GM18519 (cell line): Measurements from ENCODE around the gene WDR53.
A peak's percentile ranks its signal among the peaks of the same experiment; 100 is the strongest.
"Not testable (repeated sequence)": the region's sequence is repeated elsewhere in the genome, so short reads cannot be mapped to it uniquely, and the experiment has no call there.

Experiments used
- ATAC-seq: cut with Tn5 transposase; IDR thresholded peaks from one replicate; pipeline ENCODE4 v1.9.1; 2021; ENCODE audit warnings: mild to moderate bottlenecking, moderate library complexity; ENCODE audit not compliant: unreplicated experiment, low FRiP score

Gene WDR53

DNA sequence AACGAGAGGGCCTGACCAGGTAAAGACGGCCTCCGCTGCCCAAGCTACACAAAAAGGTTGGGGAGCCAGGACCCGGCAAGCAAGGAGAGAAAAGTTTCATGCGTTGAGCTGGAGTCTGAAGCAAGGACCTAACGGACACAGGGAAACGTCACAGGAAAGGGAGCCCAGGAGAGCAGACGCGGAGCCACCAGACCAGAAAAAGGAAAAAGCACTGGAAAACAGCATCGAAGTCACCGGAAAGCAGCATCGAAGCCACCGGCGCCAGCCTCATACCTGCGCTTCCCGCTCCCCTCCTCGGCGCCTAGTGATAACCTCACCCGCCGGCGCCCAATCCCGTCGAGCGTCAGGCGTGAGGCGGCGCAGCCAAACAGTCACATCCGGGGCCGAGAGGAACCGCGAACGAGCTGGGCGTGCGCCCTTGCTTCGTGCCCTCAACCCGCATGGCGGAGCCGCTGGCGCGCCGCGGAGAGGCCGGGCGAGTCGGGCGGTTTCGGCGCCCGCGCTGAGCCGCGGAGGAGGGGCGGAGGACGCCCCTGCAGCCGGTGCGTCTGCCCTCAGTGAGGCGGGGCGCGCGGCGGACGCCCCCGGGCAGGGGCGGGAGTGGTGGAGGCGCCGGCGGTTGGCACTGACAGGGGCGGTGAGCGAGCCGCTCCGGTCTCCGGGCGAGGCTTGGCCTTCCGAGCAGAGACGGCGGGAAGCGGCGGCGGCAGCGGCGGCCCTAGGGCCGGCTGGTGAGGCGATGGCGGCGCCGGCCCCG lies at the start of gene WDR53, which contains the start of gene FBXO45:
Gene WDR53 (minus strand): TSS at position 309 of the 757 bp plus-strand sequence. CDS start 7,079 bp downstream, outside the sequence.
Gene FBXO45 (plus strand): TSS at position 415 of the 757 bp plus-strand sequence. CDS start 325 bp downstream, at position 740.
- peak; percentile 89 for ATAC-seq

DNA sequence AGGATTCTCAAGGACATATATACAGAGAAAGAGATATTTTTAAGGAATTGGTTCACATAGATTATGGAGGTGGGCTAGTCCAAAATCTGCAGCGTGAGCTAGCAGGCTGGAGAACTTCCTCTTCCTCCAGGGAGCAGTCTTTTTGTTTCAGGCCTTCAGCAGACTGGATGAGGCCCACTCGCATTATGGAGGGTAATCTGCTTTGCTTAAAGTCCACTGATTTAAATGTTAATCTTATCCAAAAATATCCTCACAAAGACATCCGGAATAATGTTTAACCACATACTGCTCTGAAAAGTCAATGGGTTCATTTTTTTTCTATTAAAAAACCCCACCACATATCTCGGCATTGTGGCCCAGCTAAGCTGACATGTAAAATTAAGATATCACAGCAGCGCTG lies 48.9 kb upstream of the WDR53 start:
- no peak for ATAC-seq

- ATAC-seq: not testable (repeated sequence)
Observed at GRCh38 chr3:196615234-196615633, 46.9 kb upstream of the WDR53 start.

DNA sequence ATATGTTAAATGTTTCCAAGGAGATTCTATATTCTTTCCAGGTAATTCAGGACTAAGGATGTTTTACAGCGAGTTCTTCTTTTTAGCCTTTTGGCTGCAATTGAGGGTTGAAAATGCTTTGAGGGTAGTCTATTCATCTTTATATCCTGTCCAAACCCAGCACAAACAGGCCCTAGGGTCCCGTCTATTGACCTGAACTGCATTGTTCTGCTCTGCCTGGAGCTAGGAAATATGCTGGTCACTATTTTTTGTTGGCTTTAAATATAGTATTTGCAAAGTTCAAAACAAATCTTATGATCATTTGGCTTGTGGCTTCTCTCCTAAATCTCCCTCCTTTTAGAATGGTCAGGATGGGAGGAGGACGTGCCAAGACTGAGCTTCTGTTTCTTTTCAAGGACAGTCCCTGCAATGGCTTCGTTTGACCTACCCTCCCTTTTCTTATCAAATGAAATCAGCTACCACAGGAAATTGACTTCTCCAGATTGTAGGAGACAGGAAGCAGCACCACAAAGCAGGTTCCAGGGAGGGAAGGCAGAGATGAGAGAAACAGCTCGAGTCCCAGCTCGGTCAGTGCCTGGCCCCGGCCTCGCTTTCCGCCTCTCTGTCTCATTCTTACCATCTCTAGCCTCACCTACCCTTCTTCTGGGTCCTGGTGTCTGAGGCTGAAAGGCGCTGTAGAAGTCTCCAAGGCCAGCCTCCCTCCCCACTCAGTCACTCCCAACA lies 43.6 kb upstream of the WDR53 start:
- ATAC-seq: no peak

GRCh38 chr3:196609805-196610515 lies 41.6 kb upstream of the WDR53 start:
- ATAC-seq: no peak

- peak; percentile 62 for ATAC-seq
Observed at GRCh38 chr3:196609343-196609775, 41.0 kb upstream of the WDR53 start.

- ATAC-seq: no peak
Observed at GRCh38 chr3:196608693-196609092, 40.3 kb upstream of the WDR53 start.

GRCh38 chr3:196604548-196604947 lies 36.2 kb upstream of the WDR53 start:
- ATAC-seq: no peak

DNA sequence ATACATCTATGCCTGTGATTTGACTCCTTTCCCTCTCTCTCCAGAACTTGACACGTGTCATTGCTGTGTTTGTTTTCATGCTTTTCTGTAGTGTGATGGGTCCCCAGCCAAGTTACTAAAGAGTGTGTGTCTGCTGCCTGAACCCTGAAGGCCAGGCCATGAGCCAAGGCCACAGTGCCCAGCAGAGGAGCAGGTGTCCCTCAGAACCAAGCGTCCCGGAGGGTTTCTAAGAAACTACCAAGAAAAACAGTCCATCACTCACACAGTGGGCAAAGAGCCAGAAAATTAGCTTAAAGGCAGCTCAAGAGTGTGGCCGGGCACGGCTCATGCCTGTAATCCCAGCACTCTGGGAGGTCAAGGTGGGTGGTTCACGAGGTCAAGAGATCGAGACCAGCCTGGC lies 35.3 kb upstream of the WDR53 start:
- no peak for ATAC-seq

GRCh38 chr3:196602673-196603072 lies 34.3 kb upstream of the WDR53 start:
- no peak for ATAC-seq

DNA sequence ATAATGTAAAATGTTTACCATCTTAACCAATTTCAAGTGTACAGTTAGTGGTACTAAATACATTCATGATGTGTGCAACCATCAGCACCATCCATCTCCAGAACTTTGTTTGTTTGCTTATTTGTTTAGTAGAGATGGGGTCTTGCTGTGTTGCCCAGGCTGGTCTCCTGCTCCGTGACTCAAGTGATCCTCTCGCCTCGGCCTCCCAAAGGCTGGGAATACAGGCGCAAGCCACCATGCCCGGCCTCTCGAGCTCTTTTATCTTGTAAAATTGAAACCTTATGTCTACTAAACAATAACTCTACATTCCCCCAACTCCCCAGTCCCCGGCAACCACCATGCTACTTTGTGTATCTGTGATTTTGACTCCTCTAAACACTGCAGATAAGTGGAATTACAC lies 32.0 kb upstream of the WDR53 start:
- ATAC-seq: no peak

DNA sequence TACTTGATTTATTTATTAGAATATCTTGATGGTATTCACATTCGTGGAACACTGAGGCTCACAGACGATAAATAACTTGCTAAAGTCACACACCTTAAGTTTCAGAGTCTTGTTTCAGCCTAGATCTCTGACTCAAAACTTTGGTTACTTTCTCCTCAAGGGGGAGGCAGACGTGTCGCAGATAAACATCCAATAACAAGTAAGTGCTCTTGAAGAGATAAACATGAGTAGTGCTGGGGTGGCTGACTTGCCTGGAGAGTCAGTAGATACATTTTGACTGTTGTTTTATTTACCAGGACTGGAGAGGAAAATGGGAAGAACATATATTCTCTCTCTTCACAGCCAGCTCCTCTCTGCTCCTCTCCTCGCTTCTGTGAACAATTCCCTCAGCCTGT lies 31.4 kb upstream of the WDR53 start:
- no peak for ATAC-seq

GRCh38 chr3:196597971-196598733 lies 29.8 kb upstream of the WDR53 start:
- not testable (repeated sequence) for ATAC-seq

- ATAC-seq: no peak
Observed at GRCh38 chr3:196596355-196596754, 28.0 kb upstream of the WDR53 start.

DNA sequence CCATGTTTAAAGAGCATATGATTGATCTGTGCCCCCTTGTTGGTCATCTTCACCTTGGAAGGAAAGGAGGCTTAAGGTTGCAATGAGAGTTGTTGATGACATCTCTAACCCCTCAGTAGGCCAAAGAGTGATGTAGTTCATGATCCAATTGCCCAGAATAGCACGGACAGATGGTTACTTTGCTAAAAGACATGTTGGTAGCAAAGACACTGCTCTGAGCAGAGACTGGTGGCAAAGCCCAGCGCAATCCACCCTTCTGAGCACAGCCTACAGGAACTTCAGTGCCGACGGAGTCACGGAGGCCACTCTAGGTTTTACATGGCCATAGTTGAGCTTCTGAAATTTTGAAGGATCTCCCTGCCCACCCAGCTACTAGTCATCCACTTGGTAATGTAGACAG lies 21.9 kb upstream of the WDR53 start:
- no peak for ATAC-seq

DNA sequence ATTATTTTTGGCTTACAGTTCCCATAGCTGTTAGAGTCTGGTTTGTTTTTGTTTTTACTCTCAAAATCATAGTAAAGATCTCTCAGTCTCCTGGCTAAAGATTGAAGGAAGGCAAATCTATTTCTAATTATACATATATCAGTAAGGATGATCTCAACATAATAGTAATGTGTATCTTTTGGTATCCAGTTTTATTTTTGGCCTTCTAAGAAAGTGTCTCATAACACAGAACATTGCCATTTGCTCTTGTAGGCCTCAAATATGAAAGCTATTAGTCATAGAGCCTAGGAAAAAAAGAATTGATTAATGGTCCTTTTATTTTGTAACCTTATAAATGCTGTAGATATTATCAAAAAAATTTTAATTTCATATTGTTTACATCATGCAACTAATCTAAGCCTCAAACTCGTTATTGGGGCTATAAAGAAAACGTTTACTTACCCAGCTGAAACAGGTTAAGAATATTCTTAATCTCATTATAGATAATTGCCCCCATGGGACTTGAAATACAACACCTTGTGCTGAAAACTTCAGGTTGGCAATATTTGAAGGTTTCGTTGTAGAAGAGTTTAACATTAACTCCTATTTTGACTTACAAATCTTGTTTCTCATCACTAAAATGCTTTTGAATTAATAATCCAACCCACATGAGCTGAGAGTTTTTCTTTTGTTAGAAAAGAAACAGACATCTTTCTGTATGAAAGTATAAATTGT lies 16.8 kb upstream of the WDR53 start:
- ATAC-seq: no peak

DNA sequence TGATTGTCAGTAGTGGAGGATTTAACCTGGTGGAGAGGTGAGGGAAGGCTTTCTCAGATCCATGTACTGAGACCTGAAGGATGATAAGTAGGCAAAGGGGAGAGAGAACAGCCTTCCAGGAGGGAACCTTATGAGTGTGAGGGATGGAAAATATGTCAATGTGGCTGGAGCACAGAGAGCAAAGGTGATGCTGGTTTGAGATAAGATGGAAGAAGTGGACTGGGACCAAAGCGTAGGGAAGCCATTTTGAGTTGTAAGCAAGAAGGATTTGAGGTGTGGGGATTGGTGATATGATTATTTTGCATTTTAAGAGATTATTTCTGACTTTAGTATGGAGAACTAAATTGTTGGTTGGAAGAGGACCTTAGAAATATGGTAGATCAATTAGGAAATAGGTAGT lies 4.0 kb upstream of the WDR53 start:
- no peak for ATAC-seq

- not testable (repeated sequence) for ATAC-seq
Observed at GRCh38 chr3:196570332-196570731, 2.0 kb upstream of the WDR53 start.

DNA sequence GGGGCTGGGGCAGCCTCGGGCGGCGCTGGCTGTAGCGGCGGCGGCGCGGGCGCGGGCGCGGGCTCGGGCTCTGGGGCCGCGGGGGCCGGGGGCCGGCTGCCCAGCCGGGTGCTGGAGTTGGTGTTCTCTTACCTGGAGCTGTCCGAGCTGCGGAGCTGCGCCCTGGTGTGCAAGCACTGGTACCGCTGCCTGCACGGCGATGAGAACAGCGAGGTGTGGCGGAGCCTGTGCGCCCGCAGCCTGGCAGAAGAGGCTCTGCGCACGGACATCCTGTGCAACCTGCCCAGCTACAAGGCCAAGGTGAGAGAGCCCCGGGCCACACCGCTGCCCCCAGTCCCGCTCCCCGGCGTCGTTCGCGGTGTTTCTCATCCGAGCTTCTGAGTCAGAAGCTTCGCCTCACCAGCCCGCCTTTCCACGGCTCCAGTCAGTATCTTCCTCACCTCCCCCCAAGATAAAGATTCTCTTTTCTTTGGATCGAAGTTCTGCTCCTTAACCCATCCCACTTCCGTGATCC lies 706 bp upstream of the WDR53 start:
- ATAC-seq: peak; percentile 25
